Adrenal gland (tissue), 12 donors: ENCODE results near the gene NME2. TPM values are rescaled to one million over a fixed set of nuclear protein-coding genes. Genes with fewer than 3 reads are reported as not detected.

ENCODE experiments used
- DNase-seq, 7 donors: peaks; one replicate each; pipeline ENCODE4 v3.0.0-alpha.2; 2019 to 2020
- H3K27ac ChIP-seq, 5 donors: fragments of 200-600 bp; sonication (generic) in 4 of 5; 1 replicate in 3 of 5; 2 replicates in 2 of 5; pipeline versions ENCODE4 v1.5.1 to v1.8.0; 2016 to 2020; ENCODE audit warnings: mild to moderate bottlenecking in 1 of 5
- H3K27me3 ChIP-seq: fragments of 200-600 bp; 2 replicates; pipeline ENCODE4 v1.8.0; 2021
- H3K36me3 ChIP-seq, 2 donors: fragments of 200-600 bp; replicated peaks in 1 of 2; 1 replicate in 1 of 2; 2 replicates in 1 of 2; pipeline versions ENCODE4 v1.5.1 to v1.8.0; 2018 to 2022
- H3K4me1 ChIP-seq, 2 donors: fragments of 200-600 bp; replicated peaks in 1 of 2; 1 replicate in 1 of 2; 2 replicates in 1 of 2; pipeline versions ENCODE4 v1.5.1 to v1.8.0; 2018 to 2021
- H3K4me3 ChIP-seq, 4 donors: fragments of 200-600 bp; sonication (generic) in 3 of 4; one replicate each; pipeline ENCODE4 v1.5.1; 2016 to 2018
- H3K9me3 ChIP-seq, 3 donors: fragments of 200-600 bp; sonication (generic) in 1 of 3; replicated peaks in 1 of 3; 1 replicate in 2 of 3; 2 replicates in 1 of 3; pipeline versions ENCODE4 v1.5.1 to v1.8.0; 2016 to 2021
- CTCF ChIP-seq, 6 experiments: fragments of 450-650 bp in 4 of 6; fragments of 200-600 bp in 2 of 6; sonication (generic) in 1 of 6; IDR thresholded peaks; 1 replicate in 5 of 6; 2 replicates in 1 of 6; pipeline versions ENCODE4 v1.5.1 to v1.8.0; 2016 to 2021; ENCODE audit warnings: antibody characterized with exemption in 6 of 6, mild to moderate bottlenecking in 2 of 6, moderate library complexity in 1 of 6
- POLR2A ChIP-seq, 2 donors: fragments of 450-650 bp; IDR thresholded peaks; one replicate each; pipeline ENCODE4 v1.6.1; 2017; ENCODE audit warnings: antibody characterized with exemption in 2 of 2, mild to moderate bottlenecking in 2 of 2, moderate library complexity in 1 of 2
- WGBS, 4 donors: extraction: QIAGEN DNeasy Blood & Tissue Kit in 2 of 4; methylation state at CpG; one replicate each; pipeline versions ENCODE4 v1.1.5 to v1.1.7; 2013 to 2017; 5-methylcytosine and 5-hydroxymethylcytosine counted together
- intact Hi-C, 2 donors: fragments of 100-400 bp; cut with DNase I; formaldehyde crosslinking; loops; one replicate each; pipeline versions ENCODE4 v1.14.1 to v1.15.0; 2022 to 2023
- polyA plus RNA-seq, 3 donors: library from polyadenylated mRNA; stranded (reverse); fragments of 200-250 nt in 2 of 3; fragments of 350-450 nt in 1 of 3; fragmentation: Illumina TruSeq in 1 of 3; extraction: RNeasy Lipid Tissue Mini Kit (QIAGEN cat#74804) in 1 of 3; gene quantifications; one replicate each; pipeline ENCODE4 v1.2.3, GENCODE V29; 2013 to 2014
- total RNA-seq, 9 donors: library from RNA; depleted of rRNA in 4 of 9; stranded (reverse); fragments of >200 nt in 4 of 9; fragments of 120-200 nt in 1 of 9; fragmentation: NEBNext Ultra II Directional in 1 of 9; extraction: Animal tissue kit (Norgen Biotek cat#: 25700) in 1 of 9; gene quantifications; one replicate each; pipeline versions ENCODE4 v1.1.0 to v1.2.4, GENCODE V29; 2013 to 2023
- donor health status: healthy with polysubstance abuse.
- donor health status: Bipolar disorder and iron deficiency.
- donor health status: DM: yes; HTN: yes; CAD: no.
- donor health status: DM: no; HTN: no; CAD: no.
- donor health status: DM: no; HTN: no; CAD: no.
- donor health status: DM: yes; HTN: yes; CAD: no.

Gene NME2
- total and polyA plus RNA-seq, 12 donors: 271 to 644 (median 404) TPM

DNA sequence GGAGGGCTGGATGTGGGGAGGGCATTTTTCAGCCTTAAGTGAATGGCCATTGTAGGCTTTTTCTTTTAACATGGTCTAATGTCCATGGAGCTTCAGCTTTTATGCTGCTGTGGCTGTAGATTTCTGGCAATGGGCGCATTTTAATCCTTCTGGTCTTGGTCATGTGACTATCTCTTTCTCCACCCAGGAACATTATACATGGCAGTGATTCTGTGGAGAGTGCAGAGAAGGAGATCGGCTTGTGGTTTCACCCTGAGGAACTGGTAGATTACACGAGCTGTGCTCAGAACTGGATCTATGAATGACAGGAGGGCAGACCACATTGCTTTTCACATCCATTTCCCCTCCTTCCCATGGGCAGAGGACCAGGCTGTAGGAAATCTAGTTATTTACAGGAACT, 4.7 kb upstream of the NME2 start:
- TF ChIP-seq POLR2A (IDR thresholded peaks at IDR 0.05) (no peak), CTCF (IDR thresholded peaks at IDR 0.05) (no peak)
- Histone ChIP-seq H3K27ac (no peak overlapping the region), H3K9me3 (no peaks in the 10 kb centered on the region), H3K4me3 (no peak overlapping the region), H3K36me3 (peaks cover 0 to 26% of the 10 kb centered on the region in 2 donors), H3K27me3 (no peaks in the 10 kb centered on the region), H3K4me1 (peaks cover 0 to 4% of the 10 kb centered on the region in 2 donors)
- intact Hi-C loops: no loop called here
- WGBS, 4 donors: 78 to 84% (median 84%) methylated on average over 3 of the region's 3 CpGs
- DNase-seq: peak in 1 of 7 donors; percentile 13

- H3K36me3 ChIP-seq: peaks cover 0 to 42% of the 10 kb centered on the region in 2 donors
- no peaks in the 10 kb centered on the region for H3K9me3 ChIP-seq
- TF ChIP-seq CTCF (IDR thresholded peaks at IDR 0.05) (no peak), POLR2A (IDR thresholded peaks at IDR 0.05) (no peak)
- H3K4me3 ChIP-seq: peak overlapping the region in 2 of 4 donors; percentile 65 to 82
- peaks cover 0 to 12% of the 10 kb centered on the region in 2 donors for H3K4me1 ChIP-seq
- WGBS, 4 donors: 72 to 77% (median 73%) methylated on average over 15 to 16 of the region's 16 CpGs
- H3K27me3 ChIP-seq: no peaks in the 10 kb centered on the region
- DNase-seq: peak in 5 of 7 donors; percentile 13 to 45 (median 27)
- intact Hi-C loops: no loop called here
- H3K27ac ChIP-seq: peak overlapping the region in 4 of 5 donors; percentile 89 to 97 (median 94)
Observed at GRCh38 chr17:51164911-51165679, 1.1 kb upstream of the NME2 start.

GRCh38 chr17:51165680-51166197, 472 bp upstream of the NME2 start:
- H3K9me3 ChIP-seq: no peaks in the 10 kb centered on the region
- DNase-seq: peak in 1 of 7 donors; percentile 42
- intact Hi-C loops: no loop called here
- peak overlapping the region; percentile 18 to 97 (median 93) for H3K27ac ChIP-seq
- 9 to 11% (median 9%) methylated on average over 14 to 21 of the region's 21 CpGs for WGBS, 4 donors
- peaks cover 0 to 12% of the 10 kb centered on the region in 2 donors for H3K4me1 ChIP-seq
- TF ChIP-seq CTCF (IDR thresholded peaks at IDR 0.05) (no peak), POLR2A (IDR thresholded peaks at IDR 0.05) (no peak)
- no peaks in the 10 kb centered on the region for H3K27me3 ChIP-seq
- H3K36me3 ChIP-seq: peaks cover 0 to 48% of the 10 kb centered on the region in 2 donors
- H3K4me3 ChIP-seq: peak overlapping the region in 2 of 4 donors; percentile 65 to 82
